ENCODE measurements around the gene JAZF1. TPM values are rescaled to one million over a fixed set of nuclear protein-coding genes. Genes with fewer than 3 reads are reported as not detected.

Gene JAZF1
- total and polyA plus RNA-seq, 2 experiments from 2014 or later = 9.5 to 12.1 TPM

GRCh38 chr7:28137463-28137862 is 43.1 kb downstream of the JAZF1 start:
- Histone ChIP-seq H3K36me3 (replicated peaks; ENCODE audit: insufficient read depth, low read depth) (no peaks in the 10 kb centered on the region), H4K20me1 (ENCODE audit: insufficient read depth, poor library complexity, severe bottlenecking) (no peaks in the 10 kb centered on the region), H3K9me3 (ENCODE audit: low read depth) (no peaks in the 10 kb centered on the region), H3K79me2 (no peaks in the 10 kb centered on the region), H2AFZ (no peak overlapping the region), H3K27me3 (no peaks in the 10 kb centered on the region), H3K4me1 (ENCODE audit: insufficient read depth) (peaks cover 10% of the 10 kb centered on the region), H3K4me3 (no peak overlapping the region), H3K9me2 (replicated peaks; ENCODE audit: insufficient read depth) (no peaks in the 10 kb centered on the region), H3K27ac (no peak overlapping the region), H3K4me2 (no peak overlapping the region)
- DNase-seq (ENCODE audit: low spot score) = no peak
- 81% methylated on average over 7 of the region's 7 CpGs for WGBS (ENCODE audit: low lambda C conversion rate, missing lambda C conversion rate)
- TF ChIP-seq EZH2 (IDR thresholded peaks at IDR 0.05; ENCODE audit: borderline replicate concordance) = no peak
- TF ChIP-seq EZH2phosphoT487 (IDR thresholded peaks at IDR 0.05; ENCODE audit: low read depth, severe bottlenecking, unreplicated experiment) = no peak
- no peak for TF ChIP-seq CTCF (IDR thresholded peaks at IDR 0.05; ENCODE audit: poor library complexity)

GRCh38 chr7:28136885-28137284 is 43.7 kb downstream of the JAZF1 start:
- Histone ChIP-seq H3K9me2 (replicated peaks; ENCODE audit: insufficient read depth) (no peaks in the 10 kb centered on the region), H3K79me2 (no peaks in the 10 kb centered on the region), H3K4me3 (no peak overlapping the region), H3K27me3 (no peaks in the 10 kb centered on the region), H3K4me2 (no peak overlapping the region), H3K9me3 (ENCODE audit: low read depth) (no peaks in the 10 kb centered on the region), H2AFZ (no peak overlapping the region), H3K36me3 (replicated peaks; ENCODE audit: insufficient read depth, low read depth) (no peaks in the 10 kb centered on the region), H4K20me1 (ENCODE audit: insufficient read depth, poor library complexity, severe bottlenecking) (no peaks in the 10 kb centered on the region), H3K4me1 (ENCODE audit: insufficient read depth) (peaks cover 10% of the 10 kb centered on the region), H3K27ac (no peak overlapping the region)
- DNase-seq (ENCODE audit: low spot score) = no peak
- WGBS (ENCODE audit: low lambda C conversion rate, missing lambda C conversion rate) = 97% methylated on average over 8 of the region's 8 CpGs
- TF ChIP-seq EZH2phosphoT487 (IDR thresholded peaks at IDR 0.05; ENCODE audit: low read depth, severe bottlenecking, unreplicated experiment) = no peak
- no peak for TF ChIP-seq EZH2 (IDR thresholded peaks at IDR 0.05; ENCODE audit: borderline replicate concordance)
- no peak for TF ChIP-seq CTCF (IDR thresholded peaks at IDR 0.05; ENCODE audit: poor library complexity)

GRCh38 chr7:28136420-28136819 is 44.2 kb downstream of the JAZF1 start:
- no peak for DNase-seq (ENCODE audit: low spot score)
- 97% methylated on average over 3 of the region's 3 CpGs for WGBS (ENCODE audit: low lambda C conversion rate, missing lambda C conversion rate)
- Histone ChIP-seq H3K4me1 (ENCODE audit: insufficient read depth) (peaks cover 10% of the 10 kb centered on the region), H3K9me2 (replicated peaks; ENCODE audit: insufficient read depth) (no peaks in the 10 kb centered on the region), H3K36me3 (replicated peaks; ENCODE audit: insufficient read depth, low read depth) (no peaks in the 10 kb centered on the region), H3K27me3 (no peaks in the 10 kb centered on the region), H3K4me3 (no peak overlapping the region), H3K4me2 (no peak overlapping the region), H4K20me1 (ENCODE audit: insufficient read depth, poor library complexity, severe bottlenecking) (no peaks in the 10 kb centered on the region), H3K27ac (no peak overlapping the region), H3K9me3 (ENCODE audit: low read depth) (no peaks in the 10 kb centered on the region), H3K79me2 (no peaks in the 10 kb centered on the region), H2AFZ (no peak overlapping the region)
- TF ChIP-seq EZH2 (IDR thresholded peaks at IDR 0.05; ENCODE audit: borderline replicate concordance) = no peak
- TF ChIP-seq CTCF (IDR thresholded peaks at IDR 0.05; ENCODE audit: poor library complexity) = no peak
- no peak for TF ChIP-seq EZH2phosphoT487 (IDR thresholded peaks at IDR 0.05; ENCODE audit: low read depth, severe bottlenecking, unreplicated experiment)

- H3K27ac ChIP-seq = peak overlapping the region; percentile 29
- WGBS (ENCODE audit: low lambda C conversion rate, missing lambda C conversion rate) = 72% methylated on average over 3 of the region's 3 CpGs
- H3K79me2 ChIP-seq = no peaks in the 10 kb centered on the region
- H4K20me1 ChIP-seq (ENCODE audit: insufficient read depth, poor library complexity, severe bottlenecking) = no peaks in the 10 kb centered on the region
- H3K4me3 ChIP-seq = no peak overlapping the region
- DNase-seq (ENCODE audit: low spot score) = no peak
- H3K27me3 ChIP-seq = no peaks in the 10 kb centered on the region
- H3K4me1 ChIP-seq (ENCODE audit: insufficient read depth) = peaks cover 10% of the 10 kb centered on the region
- no peaks in the 10 kb centered on the region for H3K9me3 ChIP-seq (ENCODE audit: low read depth)
- no peaks in the 10 kb centered on the region for H3K9me2 ChIP-seq (replicated peaks; ENCODE audit: insufficient read depth)
- H2AFZ ChIP-seq = no peak overlapping the region
- H3K4me2 ChIP-seq = peak overlapping the region; percentile 38
- no peaks in the 10 kb centered on the region for H3K36me3 ChIP-seq (replicated peaks; ENCODE audit: insufficient read depth, low read depth)
- TF ChIP-seq EZH2 (IDR thresholded peaks at IDR 0.05; ENCODE audit: borderline replicate concordance) (no peak), EZH2phosphoT487 (IDR thresholded peaks at IDR 0.05; ENCODE audit: low read depth, severe bottlenecking, unreplicated experiment) (no peak), CTCF (IDR thresholded peaks at IDR 0.05; ENCODE audit: poor library complexity) (no peak)
Measured at GRCh38 chr7:28135760-28136159, 44.8 kb downstream of the JAZF1 start.

All from hepatocyte (in vitro differentiated cells).